HG02571 (cell line): ENCODE measurements around the gene CBX3.
"Not testable (repeated sequence)": the region's sequence is repeated elsewhere in the genome, so short reads cannot be mapped to it uniquely, and the experiment has no call there.

Experiments used
- ATAC-seq: cut with Tn5 transposase; IDR thresholded peaks from one replicate; pipeline ENCODE4 v1.9.1; 2021; ENCODE audit warnings: mild to moderate bottlenecking, moderate library complexity; ENCODE audit not compliant: unreplicated experiment

The CBX3 gene

DNA sequence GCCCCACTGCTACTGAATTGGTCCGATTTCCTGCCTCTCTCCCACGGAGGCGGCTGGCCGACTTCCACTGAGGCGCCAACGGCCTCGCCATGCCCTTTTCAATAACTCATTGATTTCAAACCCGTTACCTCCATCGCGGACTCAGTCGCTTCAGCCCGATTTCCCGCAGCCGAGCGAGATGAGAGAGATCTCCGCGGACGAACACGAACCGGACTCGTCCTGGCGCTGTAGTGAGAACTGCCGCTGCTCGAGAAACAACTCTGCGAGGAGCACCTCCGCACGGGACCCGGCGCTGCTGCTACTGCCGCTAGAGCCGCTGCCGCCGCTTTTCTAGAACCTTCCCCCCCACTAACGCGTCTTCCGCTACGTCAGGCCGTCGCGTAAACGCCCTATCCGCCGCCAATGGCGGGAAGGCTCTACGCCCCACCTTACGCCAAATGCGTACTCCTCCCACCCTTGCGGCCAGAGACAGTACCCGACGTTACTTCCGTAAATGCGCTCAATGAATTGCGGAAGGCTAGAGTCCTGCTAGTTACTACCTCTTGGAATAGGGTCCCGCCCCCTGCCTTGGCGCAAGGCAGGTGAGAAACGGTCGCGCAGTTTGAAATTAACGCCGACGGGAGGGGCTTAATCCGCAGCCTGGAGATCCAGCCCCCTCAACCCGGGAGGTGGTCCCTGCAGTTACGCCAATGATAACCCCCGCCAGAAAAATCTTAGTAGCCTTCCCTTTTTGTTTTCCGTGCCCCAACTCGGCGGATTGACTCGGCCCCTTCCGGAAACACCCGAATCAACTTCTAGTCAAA is 900 bp upstream of the CBX3 start, which contains the start of gene HNRNPA2B1:
HNRNPA2B1 (minus strand) TSS at position 303 of the 803 bp plus-strand sequence; CDS start at position 134, 169 bp downstream.
- ATAC-seq = peak; percentile 59

DNA sequence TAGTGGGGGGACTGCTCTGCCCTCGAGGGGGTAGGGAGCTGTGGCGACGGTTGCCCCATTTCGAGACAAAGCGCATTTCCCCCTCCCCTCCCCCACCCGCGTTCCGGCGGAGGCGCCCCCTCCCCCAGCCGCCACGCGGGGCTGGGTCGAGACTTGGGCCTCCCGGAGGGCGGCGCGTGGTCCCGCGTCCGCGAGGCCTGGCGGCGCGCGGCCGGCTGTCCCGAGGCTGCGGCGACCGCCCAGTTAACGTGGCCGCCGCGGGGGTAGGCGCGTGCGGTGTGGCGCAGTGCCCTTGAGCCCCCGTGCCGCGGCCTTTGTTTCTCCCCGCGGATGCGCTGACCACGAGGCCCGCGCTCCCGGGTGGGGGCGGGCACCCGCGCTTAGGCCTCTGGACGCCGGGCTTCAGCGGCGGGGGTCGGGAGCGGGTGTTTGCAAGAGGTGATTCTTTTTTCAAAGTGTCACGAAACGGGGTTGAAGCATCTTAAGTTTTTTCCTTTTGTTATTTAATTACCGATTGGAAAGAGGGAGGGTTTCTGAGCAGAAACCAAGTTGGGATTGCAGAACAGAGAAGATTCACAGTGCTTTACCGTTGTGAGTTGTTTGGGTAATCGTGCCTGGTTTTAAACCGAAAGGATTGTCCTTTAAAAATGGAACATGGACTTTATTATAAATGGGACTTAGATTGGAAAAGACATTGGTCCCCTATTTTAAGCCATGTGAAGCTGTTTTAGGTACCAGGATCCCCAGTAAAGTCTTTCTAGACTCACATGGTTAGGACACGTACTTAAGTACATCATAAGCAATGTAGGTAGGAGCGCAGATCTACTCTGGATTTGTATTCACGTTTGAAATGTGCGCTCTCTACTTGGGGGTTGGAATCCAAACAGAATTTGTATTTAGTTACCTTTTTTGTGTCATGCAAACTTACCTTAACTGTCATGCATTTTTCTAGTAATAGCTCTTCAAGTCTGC is 760 bp downstream of the CBX3 start:
- ATAC-seq = no peak

DNA sequence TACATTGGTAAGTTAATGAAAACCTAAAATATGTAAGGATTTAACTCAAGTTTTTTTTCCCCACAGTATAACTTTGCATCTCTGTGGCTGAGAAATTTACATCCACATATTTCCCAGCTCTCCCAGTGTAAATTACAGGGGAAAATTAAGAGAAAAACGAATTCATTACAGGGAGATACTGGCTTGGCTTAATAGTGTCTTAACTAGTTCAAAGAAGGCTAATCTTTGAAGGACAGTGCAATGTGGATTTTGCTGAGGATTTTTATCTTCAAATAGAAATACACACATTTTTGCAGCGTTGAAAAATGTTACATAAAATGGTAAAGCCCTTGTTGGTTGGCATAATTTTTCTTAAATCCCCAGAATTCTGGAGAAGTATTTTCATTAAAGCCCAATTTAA is 1.5 kb downstream of the CBX3 start:
- no peak for ATAC-seq

DNA sequence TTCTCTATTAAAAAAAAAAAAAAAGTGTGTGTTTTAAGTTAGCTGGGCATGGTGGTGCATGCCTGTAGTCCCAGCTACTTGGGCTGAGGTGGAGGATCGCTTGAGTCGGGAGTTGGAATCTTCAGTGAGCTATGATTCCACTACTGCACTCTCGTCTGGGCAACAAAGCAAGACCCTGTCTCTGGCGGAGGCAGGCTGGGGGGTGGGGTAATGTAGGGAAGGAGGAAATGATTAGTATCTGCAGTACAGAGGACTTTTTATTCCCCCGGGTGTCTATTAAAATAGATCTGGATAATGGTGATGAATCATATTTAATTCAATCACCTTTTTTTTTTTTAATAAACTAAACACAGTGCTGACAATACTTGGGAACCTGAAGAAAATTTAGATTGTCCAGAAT is 6.5 kb downstream of the CBX3 start:
- no peak for ATAC-seq

DNA sequence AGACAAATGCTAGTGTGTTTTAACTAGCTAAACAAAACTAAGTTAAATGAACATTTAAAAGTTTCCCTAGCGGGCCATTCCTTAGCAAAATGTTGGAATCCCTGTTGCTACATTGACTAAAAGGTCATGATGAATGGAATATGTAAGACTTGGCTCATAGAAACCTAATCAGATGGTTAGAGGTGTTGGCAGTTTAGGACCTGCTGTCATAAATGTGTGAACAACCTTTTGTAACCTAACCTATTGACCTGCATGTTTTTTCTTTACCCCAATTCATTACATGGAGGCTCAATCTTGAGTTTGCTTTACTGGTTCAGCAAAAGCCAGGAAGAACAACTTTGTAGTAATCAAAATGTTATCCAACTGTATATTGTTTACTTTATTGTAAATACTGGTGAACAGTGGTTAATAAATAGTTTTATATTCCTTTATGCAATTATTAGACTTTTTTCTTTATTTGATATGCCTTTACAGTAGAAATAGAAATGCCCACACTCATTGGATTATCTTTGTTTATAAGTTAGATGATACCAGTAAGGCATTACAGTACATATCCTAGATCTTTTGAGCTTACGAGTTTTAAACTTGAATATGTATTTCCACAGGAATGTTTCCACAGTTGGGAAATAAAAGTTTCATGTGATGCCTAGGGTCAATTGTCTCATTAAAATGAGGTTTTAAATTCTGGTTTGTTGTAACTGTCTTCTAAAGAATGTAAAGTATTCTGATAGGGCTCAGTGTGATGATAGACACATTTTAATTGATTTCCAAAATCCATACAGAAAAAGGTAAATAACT is 11.6 kb downstream of the CBX3 start:
- ATAC-seq = no peak

DNA sequence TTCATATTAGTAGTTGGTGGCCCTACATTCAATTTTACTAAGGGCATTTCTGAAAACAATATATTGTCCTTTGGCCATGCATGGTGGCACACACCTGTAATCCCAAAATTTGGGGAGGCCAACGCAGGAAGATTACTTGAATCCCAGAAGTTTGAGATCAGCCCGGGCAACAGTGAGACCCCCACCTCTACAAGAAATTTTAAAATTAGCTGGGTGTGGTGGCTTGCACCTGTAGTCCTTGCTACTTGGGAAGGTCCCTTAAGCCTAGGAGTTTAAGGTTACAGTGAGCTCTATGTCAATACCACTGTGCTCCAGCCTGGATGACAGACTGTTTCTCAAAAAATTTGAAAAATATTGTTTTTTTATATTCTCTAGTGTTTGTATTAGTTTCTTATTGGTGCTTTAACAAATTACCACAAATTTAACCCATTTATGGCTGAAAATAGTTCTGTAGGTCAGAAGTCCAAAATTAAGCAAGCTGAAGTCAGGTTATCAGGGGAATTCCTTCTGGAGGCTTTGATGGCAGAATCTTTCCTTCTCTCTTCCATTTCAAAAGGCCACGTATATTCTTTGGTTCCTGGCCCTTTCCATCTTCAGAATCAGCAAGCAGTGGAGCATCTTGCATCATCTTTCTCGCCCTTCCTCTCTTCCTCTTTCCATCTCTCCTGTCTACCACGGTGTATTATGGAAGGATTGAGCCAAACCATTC is 12.4 kb downstream of the CBX3 start:
- no peak for ATAC-seq

DNA sequence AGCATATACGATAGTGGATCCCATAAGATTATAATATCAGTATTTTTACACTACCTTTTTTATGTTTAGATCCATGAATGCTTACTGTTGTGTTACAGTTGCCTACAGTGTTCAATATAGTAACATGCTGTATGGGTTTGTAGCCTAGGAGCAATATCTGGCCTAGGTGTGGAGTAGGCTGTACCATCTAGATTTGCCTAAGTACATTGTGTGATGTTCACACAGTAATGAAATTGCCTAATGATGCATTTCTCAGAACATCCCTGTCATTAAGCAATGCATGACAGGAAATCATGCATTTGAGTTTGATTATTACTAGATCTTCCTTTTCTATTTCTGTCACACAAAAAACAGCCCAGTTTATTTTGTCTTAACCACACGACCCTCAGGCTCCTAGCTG is 14.5 kb downstream of the CBX3 start:
- ATAC-seq = no peak

DNA sequence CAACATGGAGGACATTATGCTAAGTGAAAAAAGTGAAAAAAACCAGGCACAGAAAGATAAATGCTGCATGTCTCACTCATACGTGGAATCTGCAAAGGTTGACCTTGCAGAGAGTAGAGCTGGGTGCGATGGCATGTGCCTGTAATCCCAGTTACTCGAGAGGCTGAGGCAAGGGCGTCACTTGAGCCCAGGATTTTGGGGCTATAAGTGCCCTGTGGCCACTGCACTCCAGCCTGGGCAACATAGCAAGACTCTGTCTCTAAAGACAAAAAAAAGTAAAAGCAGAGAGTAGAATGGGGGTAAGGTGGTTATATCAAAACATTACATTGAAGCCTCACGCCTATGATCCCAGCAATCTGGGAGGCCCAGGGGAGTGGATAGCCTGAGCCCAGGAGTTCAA is 22.8 kb downstream of the CBX3 start:
- no peak for ATAC-seq

DNA sequence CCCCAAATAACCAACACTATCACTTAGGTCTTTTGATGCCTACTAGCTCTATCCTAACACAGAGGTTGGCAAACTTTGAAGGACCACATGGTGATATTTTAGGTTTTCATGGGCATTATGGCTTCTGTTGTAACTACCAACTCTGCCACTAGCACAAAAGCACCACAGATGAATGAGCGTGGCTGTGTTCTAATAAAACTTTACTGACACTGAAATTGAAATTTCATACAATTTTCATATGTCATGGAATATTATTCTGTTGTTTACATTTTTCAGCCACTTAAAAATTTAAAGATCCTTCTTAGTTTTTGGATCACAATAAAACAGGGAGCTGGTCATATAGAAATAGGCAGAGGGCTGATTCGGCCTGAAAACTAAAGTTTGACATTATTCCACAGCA is 26.4 kb downstream of the CBX3 start:
- ATAC-seq = no peak

DNA sequence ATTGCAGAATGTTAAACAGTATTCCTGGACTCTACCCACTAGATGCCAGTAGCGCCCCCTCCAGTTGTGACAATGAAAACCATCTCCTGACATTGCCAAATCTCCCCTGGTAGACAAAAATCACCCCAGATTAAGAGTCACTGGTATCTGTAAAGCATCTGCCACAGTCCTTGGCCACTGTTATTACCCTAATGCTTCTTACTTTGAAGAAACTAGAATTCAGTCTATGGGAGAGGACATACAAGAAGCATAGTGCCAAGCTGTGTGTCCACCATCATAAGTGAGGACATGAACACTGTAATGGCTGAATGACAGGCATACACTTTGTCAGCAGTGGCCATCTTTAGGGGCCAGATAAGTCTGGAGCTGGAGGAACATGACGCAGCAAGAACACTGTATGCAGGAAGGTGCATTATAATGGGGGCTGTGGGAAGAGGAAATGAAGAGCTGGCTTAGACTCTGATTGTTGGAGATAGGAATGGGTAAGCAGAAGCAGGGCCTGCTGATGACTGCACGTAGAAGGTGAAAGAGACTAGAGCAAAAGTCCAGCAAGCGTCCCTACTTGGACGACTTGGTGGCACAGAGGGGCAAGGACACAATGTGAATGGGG is 32.5 kb downstream of the CBX3 start:
- no peak for ATAC-seq

DNA sequence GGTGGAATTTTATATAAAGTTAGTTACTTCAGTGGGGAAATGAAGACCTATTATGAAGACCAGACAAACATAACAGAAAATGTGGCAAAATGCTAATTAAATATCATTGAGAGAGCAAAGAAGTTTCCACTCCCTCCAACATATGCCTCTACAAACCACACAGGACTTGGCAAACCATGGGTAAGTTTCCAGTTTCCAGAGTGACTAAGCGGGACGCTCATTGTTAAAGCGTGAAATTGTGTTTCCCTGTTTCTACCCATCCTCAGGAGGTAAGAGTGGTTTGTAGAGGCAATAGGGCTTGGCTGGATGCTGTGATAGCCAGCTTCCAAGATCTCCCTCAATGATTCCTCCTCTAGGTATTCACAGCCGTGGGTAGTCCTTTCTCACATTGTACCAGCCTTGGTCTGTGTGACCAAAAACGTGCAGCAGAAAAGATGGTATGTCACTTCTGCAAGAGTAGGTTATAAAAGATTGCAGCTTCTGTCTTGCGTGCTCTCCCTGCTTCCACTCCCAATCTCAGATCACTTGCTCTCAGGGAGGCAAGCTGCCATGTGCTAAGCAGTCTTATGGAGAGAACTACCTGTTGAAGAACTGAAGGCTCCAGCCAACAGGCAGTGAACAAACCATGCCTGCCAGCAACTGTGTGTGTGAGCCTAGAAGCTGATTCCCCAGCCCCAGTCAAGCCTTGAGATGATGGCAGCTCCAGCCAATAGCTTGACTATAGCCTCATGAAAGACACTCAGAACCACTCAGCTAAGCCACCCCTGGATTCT is 35.7 kb downstream of the CBX3 start:
- ATAC-seq = no peak

DNA sequence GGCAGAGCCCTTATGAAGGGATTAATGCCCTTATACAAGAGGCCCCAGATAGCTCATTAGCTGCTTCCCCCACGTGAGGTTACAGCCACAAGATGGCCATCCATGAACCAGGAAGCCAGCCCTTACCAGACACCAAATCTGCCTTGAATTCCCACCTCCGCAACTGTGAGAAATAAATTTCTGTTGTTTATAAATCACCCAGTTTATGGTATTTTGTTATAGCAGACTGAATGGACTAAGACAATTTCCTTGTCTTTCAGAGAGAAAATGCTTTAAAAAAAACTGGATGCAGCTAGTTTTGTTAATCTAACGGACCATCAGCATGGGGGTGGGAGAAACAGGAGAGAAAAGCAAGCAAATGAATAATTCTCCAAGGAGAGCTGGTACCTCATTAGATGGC is 36.5 kb downstream of the CBX3 start:
- no peak for ATAC-seq

DNA sequence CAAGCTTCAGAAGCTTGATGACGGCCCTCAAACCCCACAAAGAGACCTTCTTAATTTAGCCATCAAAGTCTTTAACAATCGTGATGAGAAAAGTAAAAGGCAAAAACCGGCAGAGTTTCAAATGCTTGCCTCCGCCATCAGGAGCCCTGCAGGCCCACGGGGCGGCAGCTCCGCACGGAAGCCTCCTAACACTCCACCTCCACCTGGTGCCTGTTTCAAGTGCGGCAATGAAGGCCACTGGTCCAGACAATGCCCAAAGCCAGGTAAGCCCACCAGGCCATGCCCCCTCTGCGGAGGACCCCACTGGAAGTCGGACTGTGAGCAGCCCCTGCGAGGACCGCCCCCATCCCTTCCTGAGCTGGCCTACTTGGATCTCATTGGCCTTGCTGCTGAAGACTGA is 43.6 kb downstream of the CBX3 start:
- ATAC-seq = no peak

DNA sequence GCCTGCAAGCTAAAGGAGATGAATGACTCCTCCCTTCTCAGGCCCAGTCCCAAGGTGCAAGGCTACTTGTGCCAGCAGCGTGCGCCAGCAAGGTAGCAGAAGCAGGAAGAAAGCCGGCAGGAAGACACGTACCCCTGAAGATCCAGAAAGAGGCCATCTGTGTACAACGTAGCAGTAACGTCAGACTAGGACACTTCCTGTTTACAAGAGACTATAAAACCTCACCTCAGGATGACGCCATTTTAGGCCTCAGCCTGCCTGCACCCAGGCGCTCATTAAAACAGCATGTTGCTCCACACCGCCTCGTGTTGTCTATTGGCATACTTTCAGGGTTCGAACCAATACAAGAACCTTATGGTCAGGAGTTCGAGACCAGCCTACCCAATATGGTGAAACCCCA is 48.7 kb downstream of the CBX3 start:
- ATAC-seq = no peak

DNA sequence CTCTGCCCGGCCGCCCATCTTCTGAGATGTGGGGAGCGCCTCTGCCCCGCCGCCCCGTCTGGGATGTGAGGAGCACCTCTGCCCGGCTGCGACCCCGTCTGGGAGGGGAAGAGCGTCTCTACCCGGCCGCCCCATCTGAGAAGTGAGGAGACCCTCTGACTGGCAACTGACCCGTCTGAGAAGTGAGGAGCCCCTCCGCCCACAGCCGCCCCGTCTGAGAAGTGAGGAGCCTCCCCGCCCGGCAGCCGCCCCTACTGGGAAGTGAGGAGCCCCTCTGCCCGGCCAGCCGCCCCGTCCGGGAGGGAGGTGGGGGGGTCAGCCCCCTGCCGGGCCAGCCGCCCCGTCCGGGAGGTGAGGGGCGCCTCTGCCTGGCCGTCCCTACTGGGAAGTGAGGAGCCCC is 60.3 kb downstream of the CBX3 start:
- not testable (repeated sequence) for ATAC-seq
